Measurements from ENCODE around the gene ELP1. TPM values are rescaled to one million over a fixed set of nuclear protein-coding genes. Genes with fewer than 3 reads are reported as not detected.

ELP1 gene
- total and polyA plus RNA-seq, 2 of the 4 experiments (the other 2 are of a cell fraction): 20.0 to 43.2 TPM

DNA sequence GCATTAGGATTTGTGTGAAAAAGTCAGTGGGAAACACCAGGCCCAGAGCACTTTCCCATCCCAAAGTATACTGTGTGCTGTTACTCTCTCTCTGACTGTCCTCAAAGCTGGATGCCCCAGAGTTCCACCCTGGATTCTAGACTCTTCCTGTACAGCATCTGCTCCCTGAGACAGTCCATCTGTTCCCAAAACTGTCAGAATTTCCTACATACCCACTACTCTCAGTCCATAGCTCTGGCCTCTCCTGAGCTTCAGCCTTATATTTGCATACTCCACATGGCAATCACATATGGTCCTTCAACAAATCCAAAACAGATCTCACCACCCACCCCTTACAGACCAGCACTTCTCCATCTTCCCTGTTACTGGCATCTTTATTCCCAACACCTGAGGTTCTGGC lies 9.5 kb downstream of the ELP1 start:
- H3K23ac ChIP-seq (ENCODE audit: low read depth, low read length): no peak overlapping the region
- no peak overlapping the region for H2BK15ac ChIP-seq (ENCODE audit: low read depth, low read length)
- H3K4ac ChIP-seq (ENCODE audit: low read depth, low read length): no peak overlapping the region
- no peak overlapping the region for H4K8ac ChIP-seq (ENCODE audit: low read depth in 2 of 2, low read length in 2 of 2)
- H3K4me2 ChIP-seq (ENCODE audit: low read depth, low read length): no peak overlapping the region
- H2AK9ac ChIP-seq (replicated peaks; ENCODE audit: low read depth, low read length, poor library complexity): no peak overlapping the region
- ATAC-seq (ENCODE audit: low read depth) (no peak), DNase-seq (no peak)
- no peak overlapping the region for H3K18ac ChIP-seq (ENCODE audit: low read depth, low read length)
- no peak overlapping the region for H2BK5ac ChIP-seq (ENCODE audit: low read depth, low read length, poor library complexity, severe bottlenecking)
- TF ChIP-seq SMC3 (IDR thresholded peaks at IDR 0.05; ENCODE audit: low read depth, low read length): no peak
- TF ChIP-seq NFE2L2 (IDR thresholded peaks at IDR 0.05; ENCODE audit: low read depth, low read length): no peak
- TF ChIP-seq FOS (IDR thresholded peaks at IDR 0.05; ENCODE audit: low read depth, low read length): no peak
- no peak for TF ChIP-seq MAFK (IDR thresholded peaks at IDR 0.05; ENCODE audit: low read depth, low read length)
- no peak for TF ChIP-seq USF2 (IDR thresholded peaks at IDR 0.05; ENCODE audit: low read depth, low read length)
- TF ChIP-seq RAD21 (IDR thresholded peaks at IDR 0.05; ENCODE audit: low read length): no peak
- no peak for TF ChIP-seq MXI1 (IDR thresholded peaks at IDR 0.05; ENCODE audit: borderline replicate concordance, low read depth, low read length)
- TF ChIP-seq RCOR1 (IDR thresholded peaks at IDR 0.05; ENCODE audit: insufficient replicate concordance, low read length): no peak
- no peak overlapping the region for H2AFZ ChIP-seq (replicated peaks; ENCODE audit: low read length, poor library complexity)
- H3K14ac ChIP-seq (replicated peaks; ENCODE audit: low read depth, low read length): no peak overlapping the region
- no peak overlapping the region for H2BK120ac ChIP-seq (ENCODE audit: low read depth, low read length)
- no peaks in the 10 kb centered on the region for H3K9me3 ChIP-seq (ENCODE audit: control insufficient read depth, insufficient read depth, low read length)
- H4K5ac ChIP-seq (ENCODE audit: low read depth, low read length): no peak overlapping the region
- H3K9me1 ChIP-seq (ENCODE audit: insufficient read depth, low read length): no peaks in the 10 kb centered on the region
- ChIA-PET CTCF (no interaction called here), POLR2A (ENCODE audit: unreplicated experiment) (no interaction called here)
- no peak overlapping the region for H3K56ac ChIP-seq (ENCODE audit: extremely low read depth, insufficient read depth, low read length)
- no peak overlapping the region for H2AK5ac ChIP-seq (ENCODE audit: low read depth, low read length)
- H3K9ac ChIP-seq (ENCODE audit: low read depth, low read length): no peak overlapping the region
- no peak overlapping the region for H3K27ac ChIP-seq (ENCODE audit: insufficient read depth, low read length)
- no peak overlapping the region for H3K4me3 ChIP-seq (ENCODE audit: insufficient read depth, low read depth, low read length)
- intact Hi-C loops (cut with micrococcal nuclease): no loop called here
- no peaks in the 10 kb centered on the region for H3K27me3 ChIP-seq (ENCODE audit: control insufficient read depth, insufficient read depth, low read length)
- peaks cover 22% of the 10 kb centered on the region for H3K36me3 ChIP-seq (ENCODE audit: control insufficient read depth, insufficient read depth, low read length)
- H2BK20ac ChIP-seq (ENCODE audit: low read depth, low read length): no peak overlapping the region
- H3K4me1 ChIP-seq (ENCODE audit: control insufficient read depth, insufficient read depth, low read length): no peaks in the 10 kb centered on the region
- in situ Hi-C loops (cut with MboI; ENCODE audit: low sequenced_read_pairs): no loop called here
- H3K79me1 ChIP-seq (ENCODE audit: low read depth in 1 of 2, low read length in 2 of 2): peaks cover 4 to 5% of the 10 kb centered on the region in 2 experiments; a peak in 3 of 4 replicates
- no peaks in the 10 kb centered on the region for H4K20me1 ChIP-seq (ENCODE audit: insufficient read depth, low read length)
- no TSS peak for BruUV-seq (replicated peaks)
- dilution Hi-C loops (cut with HindIII; ENCODE audit: low sequenced_read_pairs, unreplicated experiment): no loop called here
- no peak overlapping the region for H4K91ac ChIP-seq (ENCODE audit: insufficient read depth, low read depth, low read length)
